ES-I3 (cell line): ENCODE data around the gene MROH8.
"Not testable (repeated sequence)": the region's sequence is repeated elsewhere in the genome, so short reads cannot be mapped to it uniquely, and the experiment has no call there.

ENCODE experiments used
- H3K36me3 ChIP-seq: 2 replicates; pipeline ENCODE4 v1.6.1; 2013; ENCODE audit warnings: mild to moderate bottlenecking, low read length, control low read depth, moderate library complexity; ENCODE audit not compliant: insufficient read depth
- H3K4me1 ChIP-seq: 2 replicates; pipeline ENCODE4 v1.6.1; 2013; ENCODE audit warnings: mild to moderate bottlenecking, control low read depth, low read length; ENCODE audit not compliant: insufficient read depth
- H3K9ac ChIP-seq: 2 replicates; pipeline ENCODE4 v1.6.1; 2013; ENCODE audit warnings: low read depth, mild to moderate bottlenecking, low read length, moderate library complexity
- H3K9me3 ChIP-seq: 2 replicates; pipeline ENCODE4 v1.6.1; 2013; ENCODE audit warnings: mild to moderate bottlenecking, low read length, moderate library complexity; ENCODE audit not compliant: control insufficient read depth, insufficient read depth

MROH8 gene

DNA sequence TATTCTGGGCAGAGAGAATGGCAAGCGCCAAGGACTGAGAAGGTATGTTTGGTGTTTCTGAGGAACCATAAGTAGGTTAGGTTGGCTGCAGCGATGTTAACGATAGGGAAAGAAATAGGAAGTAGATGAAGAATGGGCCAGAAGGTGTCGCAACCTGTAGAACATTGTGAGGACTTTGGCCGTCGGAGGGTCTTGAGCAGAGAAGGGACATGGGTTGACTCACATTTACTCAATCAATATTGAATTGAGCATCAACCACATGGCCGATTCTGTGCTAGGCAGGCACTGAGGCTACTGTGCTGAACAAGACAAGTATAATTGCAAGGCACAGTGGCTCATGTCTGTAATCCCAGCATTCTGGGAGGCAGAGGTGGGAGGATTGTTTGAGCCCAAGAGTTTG, 27.1 kb downstream of the MROH8 start:
- Histone ChIP-seq H3K36me3 (no peaks in the 10 kb centered on the region), H3K9me3 (peaks cover 4% of the 10 kb centered on the region; the same call in 1 of the 2 replicates), H3K9ac (no peak overlapping the region), H3K4me1 (no peaks in the 10 kb centered on the region)

GRCh38 chr20:37151529-37151928, 27.8 kb downstream of the MROH8 start:
- H3K36me3 ChIP-seq = no peaks in the 10 kb centered on the region
- peaks cover 4% of the 10 kb centered on the region; the same call in 1 of the 2 replicates for H3K9me3 ChIP-seq
- no peak overlapping the region for H3K9ac ChIP-seq
- H3K4me1 ChIP-seq = no peaks in the 10 kb centered on the region

GRCh38 chr20:37150864-37151263, 28.5 kb downstream of the MROH8 start:
- not testable (repeated sequence) for H3K36me3 ChIP-seq, H3K4me1 ChIP-seq, H3K9me3 ChIP-seq, H3K9ac ChIP-seq

- no peaks in the 10 kb centered on the region for H3K36me3 ChIP-seq
- no peaks in the 10 kb centered on the region for H3K4me1 ChIP-seq
- no peak overlapping the region for H3K9ac ChIP-seq
- peaks cover 2% of the 10 kb centered on the region; the same call in 1 of the 2 replicates for H3K9me3 ChIP-seq
Observed at GRCh38 chr20:37147250-37147649, 32.1 kb downstream of the MROH8 start.

DNA sequence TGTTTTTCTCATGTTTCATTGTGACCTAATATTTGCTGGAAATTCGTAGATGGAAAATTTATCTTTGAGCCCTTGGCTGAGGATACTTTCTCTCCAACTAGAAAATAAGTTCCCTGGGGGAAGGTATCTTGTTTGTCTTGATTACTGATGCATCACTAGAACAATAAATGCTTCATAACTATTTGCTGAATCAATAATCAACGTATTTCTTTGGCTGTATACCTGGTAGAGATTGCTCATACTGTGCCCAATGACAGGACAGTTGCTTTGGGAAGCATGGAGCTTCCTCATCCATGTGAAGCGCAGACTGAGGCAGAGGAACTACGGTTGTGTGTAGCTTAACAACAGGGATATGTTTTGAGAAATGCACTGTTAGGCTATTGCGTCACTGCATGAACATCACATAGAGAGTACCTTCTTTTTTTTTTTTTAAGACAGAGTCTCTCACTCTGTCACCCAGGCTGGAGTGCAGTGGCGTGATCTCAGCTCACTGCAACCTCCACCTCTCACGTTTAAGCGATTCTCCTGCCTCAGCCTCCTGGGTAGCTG, 34.4 kb downstream of the MROH8 start:
- H3K4me1 ChIP-seq = no peaks in the 10 kb centered on the region

GRCh38 chr20:37142708-37143107, 36.6 kb downstream of the MROH8 start:
- no peaks in the 10 kb centered on the region for H3K9me3 ChIP-seq
- no peaks in the 10 kb centered on the region for H3K4me1 ChIP-seq
- H3K36me3 ChIP-seq = no peaks in the 10 kb centered on the region
- H3K9ac ChIP-seq = no peak overlapping the region

More for the DNA sequence above, 34.4 kb downstream of the MROH8 start:
- Histone ChIP-seq H3K36me3 (no peaks in the 10 kb centered on the region), H3K9me3 (no peaks in the 10 kb centered on the region), H3K9ac (no peak overlapping the region)

DNA sequence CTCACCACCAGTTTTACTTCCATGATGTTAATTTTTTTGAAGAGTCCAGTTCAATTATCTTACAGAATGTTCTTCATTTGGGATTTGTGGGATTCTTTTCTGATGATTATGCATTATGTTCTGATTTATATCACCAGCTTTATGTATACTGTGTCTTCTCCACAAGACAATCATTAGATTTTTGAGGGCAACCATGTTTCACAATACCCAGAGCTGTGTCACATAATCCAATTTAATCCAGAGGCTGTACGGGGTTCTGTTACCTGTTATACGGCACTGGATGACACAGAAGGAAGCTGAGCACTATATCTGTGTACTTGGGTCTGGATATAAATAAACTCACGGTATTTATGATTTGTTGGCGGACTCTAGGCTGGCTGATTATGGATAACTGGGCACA, 41.8 kb downstream of the MROH8 start:
- Histone ChIP-seq H3K9me3 (no peaks in the 10 kb centered on the region), H3K4me1 (no peaks in the 10 kb centered on the region), H3K36me3 (no peaks in the 10 kb centered on the region), H3K9ac (no peak overlapping the region)

DNA sequence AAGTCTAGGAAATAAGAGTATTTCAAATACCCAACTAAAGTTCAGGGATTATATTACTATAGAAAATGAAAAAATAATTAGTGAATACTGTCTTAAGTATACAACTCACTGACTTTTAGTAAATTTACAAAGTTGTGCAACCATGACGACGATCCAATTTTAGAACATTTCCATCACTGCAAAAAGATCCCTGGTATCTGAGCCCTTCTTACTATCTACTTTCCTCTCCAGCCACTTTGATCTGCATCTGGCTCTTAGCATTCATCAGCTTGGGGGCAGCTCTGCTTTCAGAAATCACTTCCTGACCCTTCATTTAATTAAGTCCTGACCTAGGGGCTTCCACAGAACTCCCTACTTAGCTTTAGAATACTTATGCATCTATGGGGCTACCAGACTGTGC, 45.4 kb downstream of the MROH8 start:
- Histone ChIP-seq H3K9ac (no peak overlapping the region), H3K36me3 (no peaks in the 10 kb centered on the region), H3K4me1 (no peaks in the 10 kb centered on the region), H3K9me3 (no peaks in the 10 kb centered on the region)

DNA sequence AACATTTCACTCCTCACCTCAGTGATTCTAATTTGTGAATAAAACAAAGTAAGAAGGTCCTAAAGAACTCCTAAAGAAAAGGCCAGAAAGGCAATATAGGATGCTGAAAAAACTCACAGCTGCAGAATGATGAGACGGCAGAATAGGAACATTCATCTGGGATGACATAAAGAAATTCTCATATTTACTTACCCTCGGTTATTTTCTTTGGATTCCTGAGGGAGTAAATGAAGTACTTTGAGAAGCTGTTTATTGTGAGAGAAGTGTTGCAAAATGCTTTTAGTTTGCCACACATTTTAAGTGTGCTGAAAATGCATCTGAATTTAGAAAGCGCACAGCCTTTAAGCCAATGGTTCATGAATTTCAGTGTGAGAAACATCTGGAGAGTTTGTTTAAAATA, 47.9 kb downstream of the MROH8 start:
- H3K9ac ChIP-seq = no peak overlapping the region
- H3K36me3 ChIP-seq = no peaks in the 10 kb centered on the region
- H3K9me3 ChIP-seq = no peaks in the 10 kb centered on the region
- H3K4me1 ChIP-seq = no peaks in the 10 kb centered on the region

DNA sequence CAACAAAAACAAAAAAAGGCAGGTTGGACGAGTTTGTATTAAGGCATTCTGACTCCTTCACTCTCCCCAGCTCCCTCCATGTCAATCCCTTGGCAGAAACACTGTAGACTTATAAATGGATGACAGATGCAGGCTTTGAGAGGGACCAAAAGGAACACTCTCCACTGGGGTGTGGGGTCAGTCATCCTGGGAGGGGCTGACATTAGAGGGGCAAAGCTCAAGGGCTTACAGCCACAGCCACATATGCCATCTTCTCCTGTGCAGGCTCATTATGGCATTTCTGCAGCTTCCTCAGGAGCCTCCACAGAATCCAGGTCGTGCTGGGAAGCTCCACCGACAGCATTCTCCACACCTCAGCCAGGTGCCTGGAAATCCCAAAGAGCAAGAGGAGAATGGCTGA, 50.5 kb downstream of the MROH8 start:
- Histone ChIP-seq H3K9me3 (peaks cover 2% of the 10 kb centered on the region; the same call in 1 of the 2 replicates), H3K9ac (no peak overlapping the region)

DNA sequence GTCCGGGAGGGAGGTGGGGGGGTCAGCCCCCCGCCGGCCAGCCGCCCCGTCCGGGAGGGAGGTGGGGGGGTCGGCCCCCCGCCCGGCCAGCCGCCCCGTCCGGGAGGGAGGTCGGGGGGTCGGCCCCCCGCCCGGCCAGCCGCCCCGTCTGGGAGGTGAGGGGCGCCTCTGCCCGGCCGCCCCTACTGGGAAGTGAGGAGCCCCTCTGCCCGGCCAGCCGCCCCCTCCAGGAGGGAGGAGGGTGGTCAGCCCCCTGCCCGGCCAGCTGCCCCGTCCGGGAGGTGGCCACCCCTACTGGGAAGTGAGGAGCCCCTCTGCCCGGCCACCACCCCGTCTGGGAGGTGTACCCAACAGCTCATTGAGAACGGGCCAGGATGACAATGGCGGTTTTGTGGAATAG, 53.1 kb downstream of the MROH8 start:
- H3K36me3 ChIP-seq, H3K9me3 ChIP-seq, H3K9ac ChIP-seq, H3K4me1 ChIP-seq: not testable (repeated sequence)

More for the DNA sequence above, 50.5 kb downstream of the MROH8 start:
- no peaks in the 10 kb centered on the region for H3K4me1 ChIP-seq
- H3K36me3 ChIP-seq = no peaks in the 10 kb centered on the region

DNA sequence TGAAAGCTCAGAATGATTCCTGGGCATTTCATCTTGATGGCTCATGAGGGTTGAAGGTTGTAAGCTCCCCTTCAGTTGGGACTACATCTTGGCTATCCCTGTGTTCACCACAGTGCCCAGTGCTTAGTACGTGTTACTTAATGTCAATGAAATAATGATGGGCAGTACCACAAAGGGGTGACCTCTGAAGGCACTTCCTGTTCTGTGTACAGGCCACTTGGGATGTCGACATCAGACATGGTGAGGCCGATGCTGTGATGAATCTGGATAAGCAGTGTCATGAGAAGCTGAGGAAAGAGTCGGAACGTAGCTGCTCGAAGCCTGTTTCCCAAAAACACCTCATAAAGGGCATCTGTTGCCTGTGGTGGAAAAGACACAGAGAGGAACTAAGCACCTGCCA, 55.9 kb downstream of the MROH8 start:
- Histone ChIP-seq H3K9ac (no peak overlapping the region), H3K36me3 (no peaks in the 10 kb centered on the region), H3K4me1 (no peaks in the 10 kb centered on the region), H3K9me3 (peaks cover 2% of the 10 kb centered on the region; the same call in 1 of the 2 replicates)

DNA sequence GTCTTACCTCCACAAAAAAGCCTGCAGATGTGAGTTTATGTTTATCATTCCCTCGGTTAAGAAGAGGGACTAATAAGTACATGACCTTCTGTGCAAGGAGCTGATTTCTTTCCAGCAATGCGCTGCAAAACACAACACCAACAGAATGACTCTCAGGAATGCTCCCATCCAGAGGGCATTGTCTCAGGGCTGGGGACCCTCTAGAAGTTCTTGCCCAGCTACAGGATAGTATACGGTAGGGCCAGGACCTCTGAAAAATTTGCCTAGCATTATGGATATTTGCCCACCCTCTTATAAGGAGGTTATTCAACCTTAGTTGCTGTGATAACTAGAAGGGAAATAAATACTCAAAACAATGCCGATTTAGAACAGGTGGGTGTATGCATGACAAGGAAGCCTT, 58.9 kb downstream of the MROH8 start:
- Histone ChIP-seq H3K9ac (no peak overlapping the region), H3K36me3 (no peaks in the 10 kb centered on the region), H3K4me1 (no peaks in the 10 kb centered on the region), H3K9me3 (peaks cover 2% of the 10 kb centered on the region; the same call in 1 of the 2 replicates)

- no peaks in the 10 kb centered on the region for H3K9me3 ChIP-seq
- no peak overlapping the region for H3K9ac ChIP-seq
- no peaks in the 10 kb centered on the region for H3K4me1 ChIP-seq
- H3K36me3 ChIP-seq = no peaks in the 10 kb centered on the region
Observed at GRCh38 chr20:37119356-37120036, 59.9 kb downstream of the MROH8 start.

GRCh38 chr20:37114012-37114411, 65.3 kb downstream of the MROH8 start:
- Histone ChIP-seq H3K9me3 (no peaks in the 10 kb centered on the region), H3K4me1 (no peaks in the 10 kb centered on the region), H3K36me3 (no peaks in the 10 kb centered on the region), H3K9ac (no peak overlapping the region)
